SH-SY5Y (cell line): Measurements from ENCODE around the gene RHEBL1.

Experiments used
- GATA2 ChIP-seq: IDR thresholded peaks from 2 replicates; pipeline ENCODE4 v1.6.1; 2011; ENCODE audit warnings: mild to moderate bottlenecking, low read depth, low read length
- GATA3 ChIP-seq: IDR thresholded peaks from 2 replicates; pipeline ENCODE4 v1.6.1; 2011; ENCODE audit warnings: low read depth, mild to moderate bottlenecking, low read length, moderate library complexity

GRCh38 chr12:49110464-49111155 lies 40.8 kb upstream of the RHEBL1 start, which contains the start of gene LMBR1L:
- peak; percentile 66 for TF ChIP-seq GATA2
- TF ChIP-seq GATA3: no peak
